HG03039 (cell line): ENCODE data around the gene LZTR1.

ENCODE experiments used
- ATAC-seq: cut with Tn5 transposase; IDR thresholded peaks from one replicate; pipeline ENCODE4 v1.9.1; 2021; ENCODE audit warnings: mild to moderate bottlenecking, moderate library complexity; ENCODE audit not compliant: unreplicated experiment

The LZTR1 gene

DNA sequence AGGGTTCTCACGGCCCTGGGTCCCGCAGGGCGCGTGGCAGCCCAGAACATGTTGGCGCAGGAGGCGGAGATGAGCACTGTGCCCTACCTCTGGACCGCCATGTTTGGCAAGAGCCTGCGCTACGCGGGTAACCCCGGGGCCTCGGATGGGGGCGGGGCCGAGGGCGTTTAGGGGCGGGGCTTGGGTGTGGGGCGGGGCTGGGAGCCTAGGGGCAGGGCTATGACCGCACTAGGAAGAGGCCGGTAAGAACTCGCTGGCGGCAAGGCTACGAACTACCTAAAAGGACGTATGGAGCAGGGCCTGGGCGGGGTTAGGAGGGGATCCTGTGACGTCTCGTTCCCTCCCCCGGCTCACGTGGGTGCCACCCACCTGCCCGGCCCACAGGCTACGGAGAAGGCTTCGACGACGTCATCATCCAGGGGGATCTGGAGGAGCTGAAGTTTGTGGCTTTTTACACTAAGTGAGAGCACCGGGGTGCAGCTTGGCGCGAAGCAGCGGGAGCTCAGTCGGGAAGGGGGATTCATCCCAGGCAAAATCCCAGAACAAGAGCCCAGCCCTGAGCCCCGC, 2.8 kb upstream of the LZTR1 start:
- ATAC-seq, result no peak

DNA sequence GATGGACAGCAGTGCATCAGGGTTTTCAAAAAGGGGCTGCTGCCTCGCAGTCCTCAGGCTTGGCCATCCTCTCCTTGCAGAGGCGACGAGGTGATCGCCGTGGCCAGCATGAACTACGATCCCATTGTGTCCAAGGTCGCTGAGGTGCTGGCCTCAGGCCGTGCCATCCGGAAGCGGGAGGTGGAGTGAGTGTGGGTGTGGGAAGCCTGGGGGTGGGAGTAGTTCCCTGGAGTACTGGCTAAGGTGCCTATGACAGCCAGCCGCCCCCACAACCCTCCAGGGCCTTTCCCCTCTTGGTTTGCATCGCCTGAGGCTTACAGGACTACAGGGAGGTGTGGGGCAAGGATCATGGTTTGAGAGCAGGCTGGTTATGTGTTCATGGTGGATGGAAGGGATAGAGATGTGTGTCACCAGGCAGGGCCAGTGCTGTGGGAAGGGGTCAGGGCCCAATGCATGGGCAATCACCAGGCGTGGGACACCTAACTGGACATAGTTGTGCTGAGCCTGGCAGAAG, 2.1 kb upstream of the LZTR1 start:
- ATAC-seq, result no peak

DNA sequence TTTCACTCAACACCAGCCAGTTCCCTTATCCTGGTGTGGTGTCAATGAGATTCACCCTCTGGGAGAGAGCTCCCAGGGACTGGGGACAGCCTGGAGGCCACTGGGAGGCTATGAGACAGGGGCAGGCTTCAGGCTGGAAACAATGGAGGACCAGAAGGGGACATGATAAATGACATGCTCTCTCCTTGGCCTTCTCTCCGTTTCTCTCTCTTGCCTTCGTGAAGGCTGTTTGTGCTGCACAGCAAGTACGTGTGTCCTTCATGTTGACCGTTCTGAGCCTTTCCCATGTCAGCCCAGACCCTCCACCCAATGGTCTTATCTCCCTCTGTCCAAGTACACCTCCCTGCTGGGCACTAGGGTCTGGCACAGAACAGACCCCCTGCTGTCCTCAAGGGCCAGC, 1.6 kb upstream of the LZTR1 start:
- no peak for ATAC-seq

DNA sequence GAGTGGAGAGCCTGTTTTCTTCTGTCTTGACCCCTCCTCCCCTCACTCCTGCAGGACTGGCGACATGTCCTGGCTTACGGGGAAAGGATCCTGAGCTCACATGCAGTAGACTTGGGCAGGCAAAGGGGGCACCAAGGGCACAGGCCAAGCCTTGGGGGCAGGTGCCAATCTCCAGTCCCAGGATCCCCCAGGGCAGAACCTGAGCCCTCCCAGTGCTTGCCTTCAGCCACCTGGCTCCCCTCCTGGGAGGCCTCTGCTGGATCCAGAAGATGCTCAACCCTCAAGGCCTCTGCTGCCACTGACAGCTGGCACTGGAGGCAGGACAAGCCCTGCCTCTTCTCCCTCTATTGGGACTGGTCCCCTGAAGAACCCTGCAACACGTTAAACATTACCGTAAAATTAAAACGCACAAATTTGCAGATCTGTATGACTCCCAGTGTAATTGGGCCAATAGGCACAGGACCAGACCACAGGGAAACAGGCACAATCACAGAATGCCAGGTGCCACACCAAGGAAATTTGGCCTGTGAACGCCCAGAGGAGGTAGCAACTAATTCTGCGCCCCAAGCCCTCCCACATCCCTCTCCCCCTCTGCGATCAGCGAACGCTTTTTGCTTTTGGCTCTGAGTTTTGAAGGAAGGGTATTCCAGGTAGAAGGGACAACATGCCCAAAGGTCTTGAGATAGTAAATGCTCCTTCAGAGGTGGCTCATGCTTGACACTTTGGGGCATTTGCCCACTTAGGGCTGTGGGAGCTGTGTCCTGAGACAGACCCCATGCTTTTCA, 967 bp upstream of the LZTR1 start:
- ATAC-seq, result no peak

DNA sequence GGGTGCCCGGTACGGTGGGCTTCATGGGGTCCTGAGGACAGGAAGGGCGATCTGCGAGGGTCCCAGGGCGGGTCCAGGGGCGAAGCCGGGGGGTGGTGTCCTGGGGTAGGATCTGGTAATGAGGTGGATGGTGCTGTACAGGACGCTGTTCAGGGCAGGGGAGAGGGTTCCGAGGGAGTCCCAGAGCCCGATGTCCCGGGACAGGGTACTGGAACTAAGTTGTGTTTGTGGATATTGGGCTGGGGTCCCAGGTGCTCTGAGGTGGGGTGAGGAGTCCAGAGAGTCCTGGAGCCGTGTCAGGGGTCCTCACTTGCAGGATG, 426 bp downstream of the LZTR1 start:
- peak; percentile 13 for ATAC-seq

DNA sequence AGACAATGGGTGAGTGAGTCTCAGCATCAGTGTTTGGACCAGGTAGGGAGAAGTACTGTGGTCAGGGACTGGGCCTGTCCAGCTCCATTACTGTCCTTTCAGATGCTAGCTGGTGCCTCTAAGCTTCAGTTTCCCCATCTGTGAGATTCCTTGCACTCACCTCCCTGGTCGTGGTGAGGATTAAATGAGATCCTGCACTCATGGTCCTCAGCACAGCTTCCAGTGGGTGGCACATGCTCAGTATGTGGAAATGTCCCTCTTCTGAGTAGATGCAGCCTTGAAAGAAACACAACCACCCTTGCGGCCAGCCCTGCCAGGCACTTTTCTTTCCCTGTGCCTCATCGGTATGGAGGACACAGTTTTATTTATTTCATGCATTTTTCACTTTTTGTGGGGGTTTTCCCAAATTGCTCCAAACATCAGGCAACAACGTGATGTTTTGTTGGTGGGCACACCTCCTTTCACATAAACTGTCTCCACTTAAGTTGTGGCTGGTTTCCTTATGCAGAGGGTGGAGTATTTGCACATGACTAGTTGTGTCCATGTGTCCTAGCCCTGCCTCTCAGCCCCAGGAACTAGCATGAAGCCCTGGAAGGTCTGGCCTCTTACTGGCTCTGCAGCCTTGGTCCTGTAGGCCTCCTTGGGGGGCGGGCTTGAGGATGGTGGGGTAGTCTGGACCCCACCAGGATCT, 1.1 kb downstream of the LZTR1 start:
- ATAC-seq, result no peak

DNA sequence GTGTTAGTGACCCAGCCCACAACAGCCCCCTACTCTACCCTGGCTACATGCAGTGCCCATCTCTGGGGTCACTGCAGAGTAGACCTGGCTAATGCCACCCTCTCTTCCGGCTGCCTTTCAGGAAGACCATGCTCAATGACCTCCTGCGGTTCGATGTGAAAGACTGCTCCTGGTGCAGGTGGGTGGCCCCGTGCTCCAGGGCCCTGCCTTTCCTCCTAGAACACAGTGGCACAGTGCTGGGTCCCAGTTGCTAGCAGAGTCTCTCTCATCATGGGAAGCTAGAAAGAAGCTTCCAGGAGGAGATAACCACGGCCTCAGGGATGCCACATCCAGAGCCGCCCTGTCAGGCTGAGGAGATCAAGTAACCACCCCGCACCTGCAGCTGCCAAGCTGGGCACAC, 3.6 kb downstream of the LZTR1 start:
- no peak for ATAC-seq

DNA sequence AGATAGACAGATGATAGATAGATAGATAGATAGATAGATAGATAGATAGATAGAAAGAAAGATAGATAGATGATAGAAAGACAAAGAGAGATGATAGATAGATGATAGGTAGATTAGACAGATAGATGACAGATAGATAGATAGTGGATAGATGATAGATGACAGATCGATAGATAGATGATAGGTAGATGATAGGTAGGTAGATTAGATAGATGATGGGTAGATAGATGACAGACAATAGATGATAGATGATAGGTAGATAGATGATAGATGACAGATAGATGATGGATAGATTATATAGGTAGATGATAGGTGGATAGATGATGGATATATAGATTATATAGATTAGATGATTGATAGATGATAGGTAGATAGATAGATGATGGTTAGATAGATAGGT, 4.3 kb downstream of the LZTR1 start:
- no peak for ATAC-seq

DNA sequence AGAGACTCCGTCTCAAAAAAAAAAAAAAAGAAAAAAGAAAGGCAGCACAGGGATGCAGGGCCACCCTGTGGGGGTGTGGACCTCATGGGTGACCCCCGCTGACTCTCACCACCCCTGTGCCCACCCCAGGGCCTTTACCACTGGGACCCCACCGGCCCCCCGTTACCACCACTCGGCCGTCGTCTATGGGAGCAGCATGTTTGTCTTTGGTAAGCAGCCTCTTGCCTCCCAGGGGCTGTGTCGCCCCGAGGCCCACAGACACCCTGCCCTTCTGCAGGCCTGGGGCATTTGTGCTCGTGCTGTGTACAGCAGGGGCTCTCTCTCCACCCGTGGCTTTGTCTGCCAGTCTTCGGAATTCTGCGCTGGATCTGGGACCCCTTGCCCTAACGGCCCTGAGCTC, 5.3 kb downstream of the LZTR1 start:
- no peak for ATAC-seq

DNA sequence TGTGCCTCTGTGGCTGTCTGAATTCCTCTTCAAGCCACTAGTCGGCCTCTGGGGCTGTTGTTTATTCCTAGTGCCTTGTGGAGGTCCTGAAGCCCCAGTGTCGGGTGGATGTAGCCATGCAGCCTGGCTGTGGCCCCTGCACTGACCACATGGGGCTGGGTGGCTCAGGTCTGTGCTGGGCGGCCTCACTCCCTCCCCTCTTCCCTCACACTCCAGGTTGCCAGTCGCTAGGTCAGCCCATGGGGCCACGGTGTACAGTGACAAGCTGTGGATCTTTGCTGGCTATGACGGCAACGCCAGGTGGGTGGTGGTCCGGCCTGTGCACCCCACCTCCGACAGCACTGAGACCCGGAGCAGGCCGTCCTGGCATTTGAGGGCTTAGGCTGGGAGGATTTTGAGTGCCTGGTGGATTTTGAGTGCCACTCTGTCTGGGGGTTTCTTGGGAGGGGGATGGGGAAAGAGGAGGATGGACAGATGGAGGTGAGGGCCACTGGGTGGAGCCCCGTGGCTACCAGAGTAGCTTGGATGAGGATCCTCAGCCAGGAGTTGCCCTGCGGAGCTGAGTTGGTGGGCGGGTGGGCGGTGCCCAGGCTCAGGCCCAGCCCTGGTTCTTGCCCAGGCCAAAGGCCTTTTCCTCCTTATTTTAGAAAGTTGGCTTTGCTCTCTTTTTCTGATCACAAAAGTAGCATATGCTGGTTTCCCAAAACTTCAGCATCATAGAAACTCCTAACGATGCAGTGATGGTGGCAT, 6.7 kb downstream of the LZTR1 start:
- no peak for ATAC-seq

DNA sequence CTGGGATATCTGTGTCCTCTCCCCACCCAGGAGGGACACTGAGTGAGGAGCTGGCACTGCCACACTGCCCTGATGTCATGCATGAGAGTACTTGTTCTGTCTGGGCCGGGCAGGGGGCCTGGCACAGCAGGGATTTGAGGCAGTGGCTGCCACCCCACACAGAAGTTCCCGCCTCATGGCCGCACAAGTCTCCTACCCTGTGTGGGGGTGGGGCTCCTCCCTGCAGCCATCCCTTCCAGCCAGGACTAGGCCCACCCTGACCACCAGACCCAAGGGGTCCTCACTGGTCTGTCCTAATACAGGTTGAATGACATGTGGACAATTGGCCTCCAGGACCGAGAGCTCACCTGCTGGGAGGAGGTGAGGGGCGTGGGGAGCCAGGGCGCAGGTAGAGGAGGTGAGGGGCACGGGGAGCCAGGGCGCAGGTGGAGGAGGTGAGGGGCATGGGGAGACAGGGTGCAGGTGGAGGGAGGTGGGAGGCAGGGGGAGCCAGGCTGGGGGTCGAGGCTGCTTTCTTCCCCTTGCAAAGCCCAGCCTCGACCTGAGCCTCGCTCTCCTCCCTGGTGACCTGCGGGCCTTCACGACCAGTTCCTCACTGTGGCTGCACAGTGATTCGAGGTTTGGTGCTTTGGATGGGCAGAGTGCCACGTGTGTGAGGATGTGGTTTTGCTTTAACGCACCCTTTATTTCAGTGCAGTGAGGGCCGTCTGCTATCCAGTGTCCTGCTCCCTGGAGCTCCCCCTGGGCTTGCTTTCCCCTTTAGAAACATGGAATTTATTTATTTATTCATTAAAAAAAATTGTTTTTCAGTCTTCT, 7.4 kb downstream of the LZTR1 start:
- ATAC-seq, result no peak

DNA sequence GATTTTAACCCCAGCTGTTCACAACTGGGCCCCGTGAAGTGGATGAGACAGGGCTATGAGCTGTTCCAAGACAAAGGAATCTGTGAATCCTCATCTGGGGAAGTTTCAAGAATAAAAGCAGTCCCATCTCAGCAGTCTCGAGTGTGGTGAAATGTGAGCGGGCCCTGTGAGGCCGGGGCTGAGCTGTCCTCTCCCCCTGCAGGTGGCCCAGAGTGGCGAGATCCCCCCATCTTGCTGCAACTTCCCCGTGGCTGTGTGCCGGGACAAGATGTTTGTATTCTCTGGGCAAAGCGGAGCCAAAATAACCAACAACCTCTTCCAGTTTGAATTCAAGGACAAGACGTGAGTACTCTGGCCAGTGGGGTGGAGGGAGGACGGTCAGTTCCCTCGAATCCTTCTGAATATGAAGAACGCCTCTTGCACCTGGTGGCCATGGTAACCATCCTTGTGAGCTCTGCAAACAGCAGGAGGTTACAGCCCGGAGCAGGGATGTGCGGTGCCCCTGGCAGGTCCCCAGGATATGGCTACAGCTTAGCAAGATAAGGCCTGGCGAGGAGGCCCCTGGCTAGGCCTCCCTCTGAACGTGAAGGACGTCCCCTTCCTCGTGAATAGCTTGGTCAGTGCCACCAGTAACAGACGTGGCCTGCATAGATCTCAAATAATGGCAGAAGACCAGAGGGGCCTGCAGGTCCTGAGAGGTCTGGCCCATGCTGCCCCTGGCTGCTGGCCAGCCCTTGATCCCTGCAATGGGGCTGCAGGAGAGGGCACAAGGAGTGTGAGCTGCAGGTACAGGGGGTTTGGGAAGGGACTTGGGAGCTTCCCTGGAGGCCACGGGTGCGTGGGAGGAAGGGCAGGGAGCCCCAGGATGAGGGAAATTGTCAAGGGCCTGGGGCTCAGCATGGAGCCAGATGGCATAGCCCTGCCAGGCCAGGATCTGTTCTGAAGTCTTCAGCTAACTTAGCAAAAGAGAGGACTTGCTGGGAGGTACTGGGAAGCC, 8.4 kb downstream of the LZTR1 start:
- no peak for ATAC-seq

DNA sequence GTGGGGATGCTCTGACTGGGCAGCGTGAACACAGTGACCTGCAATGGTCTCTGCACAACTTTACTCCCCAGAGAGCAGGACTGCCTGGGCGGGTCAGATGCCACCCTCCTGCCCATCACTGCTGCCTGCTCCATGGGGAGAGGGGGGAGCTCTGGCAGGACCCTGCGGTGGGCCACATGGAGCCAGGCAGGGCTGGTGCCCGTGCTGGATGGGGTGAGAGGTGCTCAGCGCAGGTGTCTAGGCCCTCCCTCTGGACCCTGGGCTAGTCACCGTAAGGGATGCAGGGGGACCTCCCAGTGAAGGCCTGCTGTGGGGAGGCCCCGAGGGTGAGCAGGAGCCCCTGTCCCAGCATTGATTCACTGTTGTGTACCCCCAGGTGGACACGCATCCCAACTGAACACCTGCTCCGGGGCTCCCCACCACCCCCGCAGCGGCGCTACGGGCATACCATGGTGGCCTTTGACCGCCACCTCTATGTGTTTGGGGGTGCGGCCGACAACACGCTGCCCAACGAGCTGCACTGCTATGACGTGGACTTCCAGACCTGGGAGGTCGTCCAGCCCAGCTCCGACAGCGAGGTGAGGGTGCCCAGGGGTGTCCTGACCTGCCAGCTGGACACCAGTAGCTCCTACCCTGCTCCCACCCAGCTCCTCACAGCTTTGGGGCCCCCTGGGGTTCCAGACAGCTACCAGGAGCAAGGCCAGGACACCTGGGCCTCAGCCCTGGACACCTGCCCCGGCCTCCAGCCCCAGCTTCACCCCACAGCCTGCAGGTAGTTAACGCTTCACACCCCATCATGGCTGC, 9.4 kb downstream of the LZTR1 start:
- ATAC-seq, result no peak

DNA sequence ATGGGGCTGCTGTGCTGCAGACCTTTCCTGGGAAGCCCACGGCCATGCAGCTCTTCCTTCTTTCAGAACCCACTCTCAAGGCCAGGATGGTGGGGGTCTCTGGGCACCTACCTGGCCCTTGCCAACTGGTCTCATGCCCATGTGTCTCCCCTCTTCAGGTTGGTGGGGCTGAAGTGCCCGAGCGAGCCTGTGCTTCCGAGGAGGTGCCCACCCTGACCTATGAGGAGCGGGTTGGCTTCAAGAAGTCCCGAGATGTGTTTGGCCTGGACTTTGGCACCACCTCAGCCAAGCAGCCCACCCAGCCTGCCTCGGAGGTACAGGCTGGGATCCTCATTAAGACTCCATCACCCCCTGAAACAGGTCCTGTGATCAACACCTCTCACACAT, 10.0 kb downstream of the LZTR1 start:
- ATAC-seq, result no peak

DNA sequence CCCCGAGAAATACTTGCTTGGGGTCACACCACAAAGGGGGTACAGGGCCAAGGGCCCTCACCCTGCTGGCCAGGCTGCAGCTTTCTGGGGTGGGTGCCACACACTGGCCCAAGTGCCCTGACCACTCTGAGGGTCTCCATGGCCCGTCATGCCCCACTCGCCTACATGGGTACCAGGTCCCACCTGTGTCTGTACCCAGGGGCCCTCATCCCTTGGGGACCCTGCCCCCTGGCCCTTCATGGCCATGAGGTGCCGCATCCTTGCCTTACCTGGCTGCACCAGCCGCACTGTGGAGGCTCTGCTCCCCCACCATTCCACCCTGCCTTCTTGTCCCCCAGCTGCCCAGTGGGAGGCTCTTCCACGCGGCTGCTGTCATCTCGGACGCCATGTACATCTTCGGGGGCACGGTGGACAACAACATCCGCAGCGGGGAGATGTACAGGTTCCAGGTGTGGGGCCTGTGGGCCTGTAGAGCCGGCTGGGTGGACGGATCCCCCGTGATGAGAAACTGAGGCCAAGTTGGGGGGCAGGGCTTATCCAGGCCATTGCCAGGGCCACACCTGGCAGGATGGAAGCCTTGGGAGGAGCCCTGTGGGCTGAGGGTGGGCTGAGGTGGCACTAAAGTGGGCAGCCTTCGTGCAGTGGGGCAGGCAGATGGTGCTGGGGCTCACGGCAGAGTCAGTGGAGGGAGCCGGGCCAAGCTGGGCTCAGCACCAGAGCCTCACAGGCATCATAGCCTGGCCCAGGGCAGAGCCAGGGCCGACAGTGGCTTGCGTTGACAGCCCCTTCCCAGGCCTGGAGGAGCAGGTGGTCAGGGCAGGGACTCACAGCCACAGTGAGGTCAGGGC, 10.6 kb downstream of the LZTR1 start:
- ATAC-seq, result no peak

DNA sequence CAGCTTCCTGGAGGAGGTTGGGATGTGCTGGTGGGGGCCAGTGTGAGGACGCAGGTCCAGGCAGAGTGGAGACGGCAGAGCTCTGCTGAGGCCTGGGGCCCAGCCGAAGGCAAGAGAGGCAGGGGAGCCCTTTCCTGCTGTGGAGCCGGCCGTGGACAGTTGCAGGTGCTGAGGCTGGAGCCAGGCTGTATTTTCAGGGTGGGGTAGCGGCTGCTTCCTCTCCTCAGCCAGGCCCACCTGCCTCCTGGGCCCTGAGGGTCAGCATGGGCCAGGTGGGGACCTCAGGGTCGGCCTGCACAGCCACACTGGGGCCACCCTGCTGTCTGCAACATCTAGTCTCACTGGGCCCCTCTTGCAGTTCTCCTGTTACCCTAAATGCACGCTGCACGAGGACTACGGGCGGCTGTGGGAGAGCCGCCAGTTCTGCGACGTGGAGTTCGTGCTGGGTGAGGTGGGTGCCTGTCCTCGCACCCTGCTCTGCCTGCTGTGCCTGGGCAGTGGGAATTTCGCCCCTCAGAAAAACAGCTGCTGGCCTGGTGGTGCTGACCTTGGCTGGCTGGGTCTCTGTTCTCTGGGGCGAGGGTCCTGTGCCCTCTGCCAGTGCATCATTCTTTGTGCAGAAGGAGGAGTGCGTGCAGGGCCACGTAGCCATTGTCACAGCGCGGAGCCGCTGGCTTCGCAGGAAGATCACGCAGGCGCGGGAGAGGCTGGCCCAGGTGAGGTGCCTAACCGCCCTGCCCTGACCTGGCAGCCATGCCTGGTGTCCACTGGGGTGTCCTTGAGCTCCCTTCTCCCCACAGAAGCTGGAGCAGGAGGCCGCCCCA, 11.4 kb downstream of the LZTR1 start:
- ATAC-seq, result no peak
